GM19397 (cell line): Measurements from ENCODE around the gene PTGFR.

Experiments used
- ATAC-seq: cut with Tn5 transposase; IDR thresholded peaks from one replicate; pipeline ENCODE4 v1.9.1; 2021; ENCODE audit warnings: mild to moderate bottlenecking, moderate library complexity; ENCODE audit not compliant: unreplicated experiment

Gene PTGFR

GRCh38 chr1:78586572-78586971 is 95.8 kb downstream of the PTGFR start:
- ATAC-seq = no peak

GRCh38 chr1:78587211-78587610 is 96.4 kb downstream of the PTGFR start:
- no peak for ATAC-seq
